Measurements from ENCODE around the gene ORAI3. TPM values are rescaled to one million over a fixed set of nuclear protein-coding genes. Genes with fewer than 3 reads are reported as not detected.

ORAI3 gene
- polyA plus RNA-seq, 1 donor from 2014 or later = 7.3 TPM

DNA sequence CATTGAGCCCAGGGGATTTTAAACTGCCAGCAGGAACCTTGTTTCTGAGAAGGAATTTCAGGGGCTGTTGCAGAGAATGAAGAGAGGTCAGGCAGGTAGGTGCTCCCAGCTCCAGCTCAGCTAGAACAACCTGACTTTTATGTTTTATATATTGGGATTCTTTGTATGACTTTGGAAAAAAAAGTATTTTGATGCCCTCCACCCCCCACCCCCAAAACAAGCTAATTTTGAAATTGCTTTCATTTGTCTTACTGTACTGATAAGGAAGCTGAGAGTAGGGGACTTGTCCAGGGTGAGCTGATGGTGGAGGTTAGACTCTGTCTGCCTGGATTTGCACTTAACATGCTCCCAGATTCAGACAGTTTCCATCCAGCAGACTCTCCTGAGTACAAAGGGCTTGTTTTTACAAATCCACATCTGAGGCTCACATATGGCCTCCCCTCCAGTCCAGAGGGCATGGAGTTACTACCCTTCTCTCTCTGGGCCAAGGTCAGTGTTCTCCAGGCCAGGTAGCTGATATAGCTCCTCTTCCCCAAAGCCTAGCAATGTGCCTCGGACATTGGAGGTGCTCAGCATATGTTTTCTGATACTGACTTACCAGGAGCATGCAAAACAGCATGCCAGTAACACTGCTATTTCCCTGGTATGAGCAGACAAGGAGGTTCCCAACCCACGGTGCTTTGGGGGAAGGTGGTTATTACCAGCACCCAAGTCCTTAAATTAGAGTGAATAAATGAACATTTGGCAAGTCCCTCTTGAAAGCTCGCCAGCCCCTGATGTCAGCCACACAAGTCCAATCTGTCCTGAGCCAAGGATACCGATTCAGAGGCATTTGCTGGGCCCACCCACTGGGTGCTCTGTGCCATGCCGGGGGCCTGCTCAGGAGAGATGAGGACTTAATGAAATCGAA lies 50.2 kb downstream of the ORAI3 start:
- Histone ChIP-seq H3K27me3 (ENCODE audit: insufficient read depth, low read depth, low read length) (peaks cover 4% of the 10 kb centered on the region), H3K4me2 (ENCODE audit: low read length) (no peak overlapping the region), H3K36me3 (ENCODE audit: insufficient read depth, low read length) (no peaks in the 10 kb centered on the region), H3K9me2 (ENCODE audit: insufficient read depth, low read length) (no peaks in the 10 kb centered on the region), H3K4me3 (ENCODE audit: low read length) (no peak overlapping the region), H3K9ac (ENCODE audit: low read length) (no peak overlapping the region), H4K20me1 (ENCODE audit: insufficient read depth) (no peaks in the 10 kb centered on the region), H3K9me3 (ENCODE audit: low read length) (no peaks in the 10 kb centered on the region), H3K79me2 (replicated peaks; ENCODE audit: insufficient read depth, low read length) (no peaks in the 10 kb centered on the region), H3K27ac (ENCODE audit: low read length) (no peak overlapping the region), H2AFZ (ENCODE audit: low read depth, low read length) (no peak overlapping the region), H3F3A (ENCODE audit: insufficient read depth, low read length, poor library complexity, severe bottlenecking) (no peaks in the 10 kb centered on the region)
- TF ChIP-seq POLR2AphosphoS5 (IDR thresholded peaks at IDR 0.05) (no peak), EP300 (conservative IDR thresholded peaks at IDR 0.05; ENCODE audit: poor library complexity, severe bottlenecking) (no peak), TAF1 (IDR thresholded peaks at IDR 0.05; ENCODE audit: low read depth) (no peak), MXI1 (conservative IDR thresholded peaks at IDR 0.05; ENCODE audit: poor library complexity, severe bottlenecking) (no peak), EZH2 (IDR thresholded peaks at IDR 0.05; ENCODE audit: borderline replicate concordance, insufficient read depth, low read length, poor library complexity, severe bottlenecking) (no peak), SMC3 (conservative IDR thresholded peaks at IDR 0.05; ENCODE audit: poor library complexity) (no peak), RAD21 (conservative IDR thresholded peaks at IDR 0.05) (no peak)
- TF ChIP-seq, protein P1, sequence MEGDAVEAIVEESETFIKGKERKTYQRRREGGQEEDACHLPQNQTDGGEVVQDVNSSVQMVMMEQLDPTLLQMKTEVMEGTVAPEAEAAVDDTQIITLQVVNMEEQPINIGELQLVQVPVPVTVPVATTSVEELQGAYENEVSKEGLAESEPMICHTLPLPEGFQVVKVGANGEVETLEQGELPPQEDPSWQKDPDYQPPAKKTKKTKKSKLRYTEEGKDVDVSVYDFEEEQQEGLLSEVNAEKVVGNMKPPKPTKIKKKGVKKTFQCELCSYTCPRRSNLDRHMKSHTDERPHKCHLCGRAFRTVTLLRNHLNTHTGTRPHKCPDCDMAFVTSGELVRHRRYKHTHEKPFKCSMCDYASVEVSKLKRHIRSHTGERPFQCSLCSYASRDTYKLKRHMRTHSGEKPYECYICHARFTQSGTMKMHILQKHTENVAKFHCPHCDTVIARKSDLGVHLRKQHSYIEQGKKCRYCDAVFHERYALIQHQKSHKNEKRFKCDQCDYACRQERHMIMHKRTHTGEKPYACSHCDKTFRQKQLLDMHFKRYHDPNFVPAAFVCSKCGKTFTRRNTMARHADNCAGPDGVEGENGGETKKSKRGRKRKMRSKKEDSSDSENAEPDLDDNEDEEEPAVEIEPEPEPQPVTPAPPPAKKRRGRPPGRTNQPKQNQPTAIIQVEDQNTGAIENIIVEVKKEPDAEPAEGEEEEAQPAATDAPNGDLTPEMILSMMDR (IDR thresholded peaks at IDR 0.05; ENCODE audit: poor library complexity, severe bottlenecking) = no peak
- TF ChIP-seq, protein P2, sequence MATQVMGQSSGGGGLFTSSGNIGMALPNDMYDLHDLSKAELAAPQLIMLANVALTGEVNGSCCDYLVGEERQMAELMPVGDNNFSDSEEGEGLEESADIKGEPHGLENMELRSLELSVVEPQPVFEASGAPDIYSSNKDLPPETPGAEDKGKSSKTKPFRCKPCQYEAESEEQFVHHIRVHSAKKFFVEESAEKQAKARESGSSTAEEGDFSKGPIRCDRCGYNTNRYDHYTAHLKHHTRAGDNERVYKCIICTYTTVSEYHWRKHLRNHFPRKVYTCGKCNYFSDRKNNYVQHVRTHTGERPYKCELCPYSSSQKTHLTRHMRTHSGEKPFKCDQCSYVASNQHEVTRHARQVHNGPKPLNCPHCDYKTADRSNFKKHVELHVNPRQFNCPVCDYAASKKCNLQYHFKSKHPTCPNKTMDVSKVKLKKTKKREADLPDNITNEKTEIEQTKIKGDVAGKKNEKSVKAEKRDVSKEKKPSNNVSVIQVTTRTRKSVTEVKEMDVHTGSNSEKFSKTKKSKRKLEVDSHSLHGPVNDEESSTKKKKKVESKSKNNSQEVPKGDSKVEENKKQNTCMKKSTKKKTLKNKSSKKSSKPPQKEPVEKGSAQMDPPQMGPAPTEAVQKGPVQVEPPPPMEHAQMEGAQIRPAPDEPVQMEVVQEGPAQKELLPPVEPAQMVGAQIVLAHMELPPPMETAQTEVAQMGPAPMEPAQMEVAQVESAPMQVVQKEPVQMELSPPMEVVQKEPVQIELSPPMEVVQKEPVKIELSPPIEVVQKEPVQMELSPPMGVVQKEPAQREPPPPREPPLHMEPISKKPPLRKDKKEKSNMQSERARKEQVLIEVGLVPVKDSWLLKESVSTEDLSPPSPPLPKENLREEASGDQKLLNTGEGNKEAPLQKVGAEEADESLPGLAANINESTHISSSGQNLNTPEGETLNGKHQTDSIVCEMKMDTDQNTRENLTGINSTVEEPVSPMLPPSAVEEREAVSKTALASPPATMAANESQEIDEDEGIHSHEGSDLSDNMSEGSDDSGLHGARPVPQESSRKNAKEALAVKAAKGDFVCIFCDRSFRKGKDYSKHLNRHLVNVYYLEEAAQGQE (IDR thresholded peaks at IDR 0.05; ENCODE audit: borderline replicate concordance) = no peak

DNA sequence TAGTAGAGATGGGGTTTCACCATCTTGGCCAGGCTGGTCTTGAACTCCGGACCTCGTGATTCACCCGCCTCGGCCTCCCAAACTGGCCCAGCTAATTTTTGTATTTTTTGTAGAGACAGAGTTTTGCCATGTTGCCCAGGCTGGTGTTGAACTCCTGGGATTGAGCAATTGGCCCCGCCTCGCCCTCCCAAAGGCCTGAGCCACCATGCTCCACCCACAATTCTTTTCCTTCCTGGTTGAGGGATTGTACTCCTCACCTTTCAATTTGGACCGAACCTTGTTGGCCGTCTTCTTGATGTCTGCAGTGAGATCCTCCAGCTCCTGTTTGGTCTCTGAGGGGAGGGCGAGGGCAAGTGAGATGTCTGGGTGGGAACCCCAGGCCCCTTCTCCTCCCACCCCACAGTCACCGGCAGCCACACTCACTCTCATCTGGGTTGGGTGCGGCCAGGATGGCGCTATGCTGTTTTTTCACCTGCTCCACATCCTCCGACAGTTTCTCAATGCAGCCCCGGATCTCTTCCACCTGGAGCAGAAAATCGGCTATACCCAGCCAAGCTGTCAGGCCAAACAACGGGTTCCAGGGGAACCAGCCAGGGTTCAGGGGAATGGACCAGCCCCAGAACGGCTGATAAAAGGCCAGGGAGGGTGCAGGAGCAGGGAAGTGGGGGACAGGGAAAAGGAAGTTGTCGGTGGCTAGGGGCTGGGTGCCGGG lies 52.0 kb downstream of the ORAI3 start:
- Histone ChIP-seq H3K4me3 (ENCODE audit: low read length) (no peak overlapping the region), H3K36me3 (ENCODE audit: insufficient read depth, low read length) (no peaks in the 10 kb centered on the region), H3K27ac (ENCODE audit: low read length) (no peak overlapping the region), H3F3A (ENCODE audit: insufficient read depth, low read length, poor library complexity, severe bottlenecking) (no peaks in the 10 kb centered on the region), H3K9me3 (ENCODE audit: low read length) (no peaks in the 10 kb centered on the region), H3K9ac (ENCODE audit: low read length) (no peak overlapping the region), H3K4me2 (ENCODE audit: low read length) (no peak overlapping the region), H3K27me3 (ENCODE audit: insufficient read depth, low read depth, low read length) (peaks cover 4% of the 10 kb centered on the region), H3K9me2 (ENCODE audit: insufficient read depth, low read length) (no peaks in the 10 kb centered on the region), H3K79me2 (replicated peaks; ENCODE audit: insufficient read depth, low read length) (no peaks in the 10 kb centered on the region), H2AFZ (ENCODE audit: low read depth, low read length) (no peak overlapping the region), H4K20me1 (ENCODE audit: insufficient read depth) (no peaks in the 10 kb centered on the region)
- TF ChIP-seq, protein P1 (IDR thresholded peaks at IDR 0.05; ENCODE audit: poor library complexity, severe bottlenecking) = no peak
- TF ChIP-seq POLR2AphosphoS5 (IDR thresholded peaks at IDR 0.05) (no peak), MXI1 (conservative IDR thresholded peaks at IDR 0.05; ENCODE audit: poor library complexity, severe bottlenecking) (no peak), EZH2 (IDR thresholded peaks at IDR 0.05; ENCODE audit: borderline replicate concordance, insufficient read depth, low read length, poor library complexity, severe bottlenecking) (no peak), EP300 (conservative IDR thresholded peaks at IDR 0.05; ENCODE audit: poor library complexity, severe bottlenecking) (no peak), TAF1 (IDR thresholded peaks at IDR 0.05; ENCODE audit: low read depth) (no peak), SMC3 (conservative IDR thresholded peaks at IDR 0.05; ENCODE audit: poor library complexity) (no peak), RAD21 (conservative IDR thresholded peaks at IDR 0.05) (no peak)
- TF ChIP-seq, protein P2 (IDR thresholded peaks at IDR 0.05; ENCODE audit: borderline replicate concordance) = no peak
